Stomach (tissue), 9 donors: ENCODE data around the gene LRIG1. TPM values are rescaled to one million over a fixed set of nuclear protein-coding genes. Genes with fewer than 3 reads are reported as not detected.

Experiments
- DNase-seq, 2 donors: peaks; one replicate each; pipeline versions ENCODE4 v3.0.0 to v3.0.0-alpha.2; 2013 to 2019
- H3K27ac ChIP-seq, 5 donors: fragments of 200-600 bp in 4 of 5; sonication (generic) in 4 of 5; one replicate each; pipeline ENCODE4 v1.5.1; 2013 to 2019; ENCODE audit warnings: mild to moderate bottlenecking in 1 of 5, moderate library complexity in 1 of 5
- H3K27me3 ChIP-seq, 3 donors: fragments of 200-600 bp; sonication (generic); one replicate each; pipeline ENCODE4 v1.5.1; 2017 to 2019; ENCODE audit warnings: mixed run types in 1 of 3
- H3K36me3 ChIP-seq, 4 donors: fragments of 200-600 bp; sonication (generic); 1 replicate in 3 of 4; 2 replicates in 1 of 4; pipeline ENCODE4 v1.5.1; 2016 to 2019
- H3K4me1 ChIP-seq, 4 donors: fragments of 200-600 bp; sonication (generic); one replicate each; pipeline ENCODE4 v1.5.1; 2016 to 2019
- H3K4me3 ChIP-seq, 4 donors: fragments of 200-600 bp; sonication (generic) in 3 of 4; one replicate each; pipeline ENCODE4 v1.5.1; 2016 to 2019; ENCODE audit warnings: mild to moderate bottlenecking in 1 of 4
- H3K9me3 ChIP-seq, 4 donors: fragments of 200-600 bp; sonication (generic); one replicate each; pipeline ENCODE4 v1.5.1; 2016 to 2019
- CTCF ChIP-seq, 7 experiments: fragments of 450-650 bp in 4 of 7; fragments of 200-600 bp in 3 of 7; sonication (generic) in 3 of 7; IDR thresholded peaks; one replicate each; pipeline ENCODE4 v1.5.1; 2016 to 2019; ENCODE audit warnings: antibody characterized with exemption in 7 of 7, control low read depth in 2 of 7, mild to moderate bottlenecking in 1 of 7
- EP300 ChIP-seq: sonication (generic); formaldehyde crosslinking; IDR thresholded peaks from one replicate; pipeline ENCODE4 v1.6.1; 2017; ENCODE audit warnings: antibody characterized with exemption
- POLR2A ChIP-seq, 4 donors: fragments of 450-650 bp; IDR thresholded peaks; one replicate each; pipeline ENCODE4 v1.6.1; 2016; ENCODE audit warnings: antibody characterized with exemption in 4 of 4, control low read depth in 2 of 4, mild to moderate bottlenecking in 1 of 4, moderate library complexity in 1 of 4
- POLR2AphosphoS5 ChIP-seq, 3 donors: sonication (generic); formaldehyde crosslinking; IDR thresholded peaks; one replicate each; pipeline ENCODE4 v1.6.1; 2016; ENCODE audit warnings: antibody characterized with exemption in 3 of 3
- WGBS, 5 donors: extraction: QIAGEN DNeasy Blood & Tissue Kit in 3 of 5; methylation state at CpG; one replicate each; pipeline versions ENCODE4 v1.1.5 to v1.1.7; 2013 to 2018; 5-methylcytosine and 5-hydroxymethylcytosine counted together
- intact Hi-C: fragments of 100-400 bp; cut with DNase I; formaldehyde crosslinking; loops from one replicate; pipeline ENCODE4 v1.15.1; 2023; ENCODE audit warnings: low total_unique reads
- polyA plus RNA-seq, 3 donors: library from polyadenylated mRNA; stranded (reverse); fragments of 200-250 nt; gene quantifications; one replicate each; pipeline ENCODE4 v1.2.3, GENCODE V29; 2013
- total RNA-seq, 5 donors: library from RNA; depleted of rRNA; stranded (reverse); fragments of >200 nt; gene quantifications; one replicate each; pipeline versions ENCODE4 v1.1.0 to v1.2.3, GENCODE V29; 2014 to 2016
- donor health status: healthy with polysubstance abuse.
- donor health status: Bipolar disorder and iron deficiency.
- donor health status: healthy.

The LRIG1 gene
- total and polyA plus RNA-seq, 8 donors = 20.2 to 278 (median 87.0) TPM

GRCh38 chr3:66365080-66365479, 135.7 kb downstream of the LRIG1 start:
- Histone ChIP-seq H3K4me3 (no peak overlapping the region), H3K9me3 (no peaks in the 10 kb centered on the region), H3K4me1 (no peaks in the 10 kb centered on the region), H3K27ac (no peak overlapping the region), H3K36me3 (peaks cover 0 to under 1% (median 0%) of the 10 kb centered on the region in 4 donors), H3K27me3 (no peaks in the 10 kb centered on the region)
- no peak for DNase-seq
- TF ChIP-seq EP300 (no peak), POLR2AphosphoS5 (IDR thresholded peaks at IDR 0.05) (no peak), CTCF (IDR thresholded peaks at IDR 0.05) (no peak), POLR2A (IDR thresholded peaks at IDR 0.05) (no peak)
- 82 to 93% (median 87%) methylated on average over 5 of the region's 5 CpGs for WGBS, 5 donors
- intact Hi-C loops = no loop called here

- Histone ChIP-seq H3K27me3 (no peaks in the 10 kb centered on the region), H3K27ac (no peak overlapping the region), H3K4me3 (no peak overlapping the region), H3K36me3 (no peaks in the 10 kb centered on the region), H3K9me3 (no peaks in the 10 kb centered on the region), H3K4me1 (no peaks in the 10 kb centered on the region)
- DNase-seq = no peak
- no peak for TF ChIP-seq POLR2A (IDR thresholded peaks at IDR 0.05)
- no peak for TF ChIP-seq CTCF (IDR thresholded peaks at IDR 0.05)
- no peak for TF ChIP-seq EP300
- no peak for TF ChIP-seq POLR2AphosphoS5 (IDR thresholded peaks at IDR 0.05)
- WGBS, 5 donors = 84 to 91% (median 89%) methylated on average over 6 of the region's 6 CpGs
- intact Hi-C loops = no loop called here
Observed at GRCh38 chr3:66363148-66363547, 137.7 kb downstream of the LRIG1 start.

GRCh38 chr3:66362541-66362941, 138.3 kb downstream of the LRIG1 start:
- H3K27me3 ChIP-seq = no peaks in the 10 kb centered on the region
- intact Hi-C loops = no loop called here
- TF ChIP-seq POLR2AphosphoS5 (IDR thresholded peaks at IDR 0.05) (no peak), CTCF (IDR thresholded peaks at IDR 0.05) (no peak), POLR2A (IDR thresholded peaks at IDR 0.05) (no peak), EP300 (no peak)
- DNase-seq = no peak
- H3K4me1 ChIP-seq = no peaks in the 10 kb centered on the region
- WGBS, 5 donors = 70 to 87% (median 81%) methylated on average over 3 of the region's 3 CpGs
- no peaks in the 10 kb centered on the region for H3K36me3 ChIP-seq
- H3K27ac ChIP-seq = no peak overlapping the region
- no peaks in the 10 kb centered on the region for H3K9me3 ChIP-seq
- H3K4me3 ChIP-seq = no peak overlapping the region

GRCh38 chr3:66361356-66361755, 139.5 kb downstream of the LRIG1 start:
- DNase-seq = no peak
- TF ChIP-seq CTCF (IDR thresholded peaks at IDR 0.05) (no peak), POLR2AphosphoS5 (IDR thresholded peaks at IDR 0.05) (no peak), EP300 (no peak)
- intact Hi-C loops = no loop called here
- 96 to 98% (median 97%) methylated on average over 5 of the region's 5 CpGs for WGBS, 5 donors
- H3K27me3 ChIP-seq = no peaks in the 10 kb centered on the region
- H3K27ac ChIP-seq = no peak overlapping the region
- H3K9me3 ChIP-seq = no peaks in the 10 kb centered on the region
- no peaks in the 10 kb centered on the region for H3K4me1 ChIP-seq
- H3K4me3 ChIP-seq = no peak overlapping the region
- no peaks in the 10 kb centered on the region for H3K36me3 ChIP-seq
